DMS153 treated with DMSO at 0.1 percent for 48 hours (cell line): ENCODE results near the gene VIPR2.
A peak's percentile ranks its signal among the peaks of the same experiment; 100 is the strongest.

Source experiments
- DNase-seq: peaks from one replicate; lab custom pipeline; 2025; ENCODE audit not compliant: unreplicated experiment; lab: John Stamatoyannopoulos, UW

The VIPR2 gene

DNA sequence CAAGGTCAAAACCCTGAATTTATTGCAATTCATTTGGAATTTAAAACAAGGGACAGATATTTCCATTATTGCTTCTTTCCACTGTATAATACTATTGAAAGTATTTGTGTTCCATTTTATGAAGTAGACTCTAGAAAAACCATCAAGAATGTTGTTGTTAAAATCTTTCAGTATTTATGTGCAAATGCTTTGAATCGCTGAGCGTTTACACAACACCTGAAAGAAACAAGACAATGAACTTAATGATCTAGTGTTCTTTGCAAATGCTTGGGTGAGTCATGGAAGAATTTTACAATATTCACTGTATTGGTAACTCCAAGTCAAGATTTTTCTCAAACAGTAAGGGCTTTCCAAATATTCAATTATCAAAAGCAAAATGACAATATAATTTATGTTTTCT lies 97.1 kb downstream of the VIPR2 start:
- no peak for DNase-seq

DNA sequence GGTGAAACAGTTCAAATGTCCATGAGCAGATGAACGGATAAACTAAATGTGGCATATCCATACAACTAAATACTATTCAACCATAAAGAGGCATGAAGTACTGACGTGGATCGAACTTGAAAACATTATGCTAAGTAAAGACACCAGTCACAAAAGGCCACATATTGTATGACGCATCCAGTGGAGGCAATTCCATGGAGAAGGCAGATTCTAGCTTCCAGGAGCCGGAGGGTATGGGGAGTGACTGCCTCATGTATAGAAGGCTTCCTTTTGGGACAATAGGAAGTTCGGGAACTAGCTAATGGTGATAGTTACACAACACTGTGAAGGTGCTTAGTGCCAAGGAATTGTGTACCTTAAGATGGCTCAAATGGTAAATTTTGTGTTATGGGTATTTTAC lies 98.4 kb downstream of the VIPR2 start:
- no peak for DNase-seq

DNA sequence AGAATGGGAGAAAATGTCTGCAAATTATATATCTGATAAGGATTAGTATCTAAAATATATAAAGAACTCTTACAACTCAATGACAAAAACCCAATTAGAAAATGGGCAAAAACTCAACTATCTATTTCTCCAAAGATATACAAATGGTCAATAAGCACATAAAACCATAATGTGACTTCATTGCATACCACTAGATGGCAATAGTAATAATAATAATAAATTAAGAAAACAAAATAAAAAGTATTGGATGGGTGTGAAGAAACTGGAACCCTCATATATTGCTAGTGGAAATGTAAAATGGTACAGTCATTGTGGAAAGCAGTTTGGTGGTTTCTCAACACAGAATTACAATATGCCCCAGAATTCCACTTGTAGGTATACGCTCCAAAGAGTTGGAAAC lies 98.8 kb downstream of the VIPR2 start:
- DNase-seq = no peak

DNA sequence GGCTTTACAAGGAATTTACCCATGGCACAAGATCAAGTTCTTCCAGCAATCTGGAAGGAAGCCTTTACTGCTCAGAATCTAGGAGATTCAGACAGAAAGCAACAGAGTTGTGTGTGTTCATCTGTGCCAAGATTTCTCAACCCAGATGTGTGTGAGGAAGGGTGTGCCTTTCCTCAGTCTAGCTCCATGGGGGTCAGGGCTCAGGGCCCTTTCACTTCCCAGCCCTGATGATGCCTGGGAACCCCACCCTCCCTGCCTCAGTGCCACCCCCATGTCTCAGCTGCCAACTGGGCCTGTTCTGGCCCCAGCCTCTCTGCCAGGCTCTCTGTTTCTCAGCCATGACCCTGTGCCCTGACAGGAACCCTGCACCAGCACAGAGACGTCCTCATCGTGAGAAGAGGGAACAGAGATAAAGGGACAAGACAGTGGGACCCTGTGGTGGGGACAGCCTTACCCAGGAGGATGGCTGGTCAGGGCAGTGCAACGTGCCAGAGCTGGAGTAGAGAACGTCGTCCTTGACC lies 102.0 kb downstream of the VIPR2 start:
- no peak for DNase-seq

DNA sequence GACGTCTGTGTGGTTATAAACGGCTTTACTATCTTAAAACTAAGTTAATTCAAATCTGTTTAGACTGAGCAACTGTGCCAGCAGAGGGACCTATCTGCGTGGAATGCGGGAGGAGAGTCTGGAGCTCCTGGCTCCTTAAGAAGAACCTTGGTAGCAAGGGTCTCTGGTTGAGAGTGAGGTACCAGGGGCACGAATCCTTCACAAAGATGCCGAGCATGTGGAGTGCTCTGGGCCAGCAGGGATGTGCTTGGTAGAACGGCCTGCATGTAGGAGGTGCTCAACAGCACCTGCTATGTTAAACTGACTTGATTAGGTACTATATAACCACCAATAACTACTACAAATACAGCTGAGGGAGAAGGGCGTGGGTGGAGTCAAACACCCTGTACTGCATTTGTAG lies 102.6 kb downstream of the VIPR2 start:
- DNase-seq = no peak

DNA sequence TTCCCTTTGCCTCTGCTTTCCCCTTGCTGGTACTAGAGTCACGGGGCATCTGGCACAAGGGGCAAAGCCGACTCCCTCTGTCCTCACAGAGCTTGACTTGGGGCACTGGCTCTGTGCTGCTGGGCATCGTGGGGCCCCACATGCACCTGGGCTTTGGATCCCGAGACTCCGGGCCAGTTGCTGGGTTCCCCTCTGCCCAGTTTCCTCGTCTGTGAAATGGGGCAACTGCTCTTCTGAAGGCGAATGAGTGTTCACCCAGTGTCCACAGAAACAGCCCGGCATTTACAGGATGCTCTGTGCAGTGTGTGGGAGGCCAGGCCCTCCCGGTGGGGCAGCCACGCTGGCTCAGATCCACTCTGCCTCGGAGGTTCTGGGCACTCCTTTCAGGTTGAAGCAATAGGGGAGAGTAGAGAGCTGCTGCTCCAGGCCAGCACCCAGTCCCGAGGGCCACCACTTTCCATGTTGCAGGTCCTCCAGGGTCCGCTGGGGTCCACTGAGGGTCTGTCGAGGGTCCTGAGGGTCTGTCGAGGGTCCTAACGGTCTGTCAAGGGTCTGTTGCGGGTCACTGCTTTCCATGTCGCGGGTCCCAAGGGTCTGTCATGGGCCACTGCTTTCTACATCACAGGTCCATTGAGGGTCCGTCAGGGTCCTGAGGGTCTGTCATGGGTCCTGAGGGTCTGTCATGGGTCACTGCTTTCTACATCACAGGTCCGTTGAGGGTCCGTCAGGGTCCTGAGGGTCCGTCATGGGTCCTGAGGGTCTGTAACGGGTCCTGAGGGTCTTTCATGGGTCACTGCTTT lies 103.6 kb downstream of the VIPR2 start:
- DNase-seq = no peak

DNA sequence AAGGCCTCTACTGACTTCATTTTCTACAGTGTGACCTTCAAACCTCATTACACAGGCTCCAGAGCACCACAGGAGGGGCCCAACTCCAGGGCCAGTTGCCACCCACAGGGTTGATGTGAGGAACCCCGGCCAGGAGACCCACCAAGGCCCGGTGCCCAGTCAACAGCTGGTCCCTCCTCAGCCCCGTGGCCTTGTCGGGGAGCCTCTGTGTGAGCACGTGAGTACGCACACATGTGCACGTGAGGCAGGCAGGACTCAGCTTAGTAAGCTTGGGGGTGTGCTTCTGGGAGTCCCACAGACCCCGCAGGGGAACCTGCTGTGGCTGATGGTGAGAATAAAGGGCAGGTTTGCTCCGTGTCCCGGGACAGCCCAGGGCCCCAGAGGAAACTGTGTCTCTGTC lies 104.5 kb downstream of the VIPR2 start:
- DNase-seq = no peak

DNA sequence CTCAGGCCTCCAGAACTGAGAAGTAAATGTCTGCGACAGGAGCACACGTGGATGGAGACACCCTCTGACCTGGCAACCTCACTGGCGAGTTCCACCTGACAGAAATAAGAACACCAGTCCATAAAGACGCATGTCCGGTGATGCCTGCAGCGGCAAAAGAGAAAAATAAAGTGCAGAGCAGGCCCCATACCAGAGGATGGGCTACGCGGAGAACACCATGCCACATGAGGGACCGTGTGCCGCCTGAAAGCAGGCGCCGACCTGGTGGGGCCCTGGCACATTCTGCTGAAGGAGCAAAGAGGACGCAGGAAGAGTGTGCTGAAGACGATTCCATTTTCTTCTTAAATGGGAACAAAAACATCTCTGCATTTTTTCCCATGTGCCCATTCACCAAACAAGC lies 105.0 kb downstream of the VIPR2 start:
- no peak for DNase-seq

DNA sequence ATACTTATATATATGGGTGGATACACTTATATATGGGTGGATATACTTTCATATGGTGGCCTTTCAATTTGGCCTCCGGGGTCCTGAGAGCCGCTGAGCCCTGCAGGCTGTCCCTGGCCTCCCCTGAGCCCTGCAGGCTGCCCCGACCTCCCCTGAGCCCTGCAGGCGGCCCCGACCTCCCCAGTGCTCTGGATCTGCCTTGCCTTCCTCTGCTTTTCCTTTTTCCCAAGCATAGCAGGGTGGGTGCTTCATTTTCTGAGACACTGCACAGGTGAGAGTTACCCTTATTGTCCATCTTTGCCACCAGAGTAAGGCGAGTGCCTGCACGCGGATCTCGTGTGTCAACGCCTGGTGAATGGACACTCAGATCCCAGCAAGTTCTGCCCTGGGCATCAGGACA lies 106.6 kb downstream of the VIPR2 start:
- no peak for DNase-seq

DNA sequence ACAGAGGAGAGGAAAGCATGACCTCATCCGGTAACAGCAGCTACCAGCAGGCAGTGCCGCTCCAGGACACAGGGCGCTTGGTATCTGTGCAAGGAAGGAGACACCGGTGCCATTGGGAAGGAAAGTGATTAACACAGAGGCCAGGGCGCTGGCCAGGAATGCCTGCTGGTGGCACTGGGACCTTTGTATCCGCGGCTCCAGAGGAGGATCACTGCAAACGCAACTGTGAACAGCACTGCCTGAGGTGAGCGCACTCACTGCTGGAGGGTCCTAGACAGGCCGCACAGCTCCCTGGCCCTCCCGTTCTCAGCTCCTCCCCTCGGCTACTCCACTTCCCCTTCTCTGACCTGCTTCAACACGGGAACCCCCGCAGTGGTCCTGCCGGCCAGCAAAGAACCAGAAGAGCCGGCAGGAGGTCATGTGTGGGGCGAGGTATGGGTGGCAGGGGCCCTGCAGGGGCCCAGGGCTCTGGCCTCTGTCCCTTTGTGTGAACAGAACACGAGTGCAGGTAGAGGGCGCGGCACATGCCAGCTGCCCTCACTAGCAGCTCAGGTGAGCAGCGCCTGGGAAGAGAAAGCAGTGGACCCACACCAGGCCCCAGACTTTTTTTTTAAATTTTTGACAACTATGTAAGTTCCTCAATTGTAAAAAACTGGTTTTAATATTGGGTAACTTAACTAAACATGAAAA lies 107.6 kb downstream of the VIPR2 start:
- DNase-seq = no peak

DNA sequence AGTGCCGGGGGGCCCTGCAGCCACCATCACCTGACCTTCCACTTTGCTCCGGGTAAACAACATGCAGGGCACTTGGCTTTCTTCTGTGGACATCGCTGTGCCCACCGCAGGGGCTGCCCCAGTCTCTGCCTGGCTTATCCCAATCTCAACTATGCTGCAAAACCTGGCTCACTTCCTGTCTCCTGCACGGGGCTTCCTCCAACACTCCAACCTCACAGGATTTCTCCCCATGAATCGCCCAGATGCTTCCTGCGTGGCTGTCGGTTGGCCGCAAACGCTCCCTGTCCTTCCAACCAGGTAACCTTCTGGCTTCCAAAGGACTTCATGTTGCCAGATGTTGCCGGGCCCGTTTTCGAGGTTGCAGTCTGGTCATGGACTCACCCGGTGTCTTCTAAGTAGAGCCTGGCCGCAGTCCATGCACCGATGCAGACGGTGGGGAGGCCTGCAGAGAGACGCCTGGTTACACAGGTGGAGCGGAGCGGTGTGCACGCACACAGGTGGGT lies 109.0 kb downstream of the VIPR2 start:
- DNase-seq = no peak

DNA sequence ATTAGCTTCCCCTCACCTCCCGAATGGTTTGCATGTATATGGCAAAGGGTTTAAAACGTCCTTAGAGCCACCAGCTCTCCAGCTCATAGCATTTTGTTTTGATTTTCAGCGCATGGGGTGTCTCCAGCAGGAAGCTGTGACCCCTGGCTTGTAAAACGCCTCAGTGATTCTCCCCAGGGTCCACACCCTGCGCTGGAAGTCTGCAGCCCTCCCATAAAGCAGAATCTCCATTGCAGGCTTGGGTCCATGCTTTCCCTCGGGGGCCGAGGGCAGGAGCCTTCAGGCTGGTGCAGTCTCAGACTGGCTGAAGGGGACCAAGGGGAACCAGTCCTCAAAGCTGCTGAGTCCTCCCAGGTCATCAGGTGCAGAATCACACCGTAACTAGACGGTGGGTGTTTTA lies 109.7 kb downstream of the VIPR2 start:
- DNase-seq = no peak

DNA sequence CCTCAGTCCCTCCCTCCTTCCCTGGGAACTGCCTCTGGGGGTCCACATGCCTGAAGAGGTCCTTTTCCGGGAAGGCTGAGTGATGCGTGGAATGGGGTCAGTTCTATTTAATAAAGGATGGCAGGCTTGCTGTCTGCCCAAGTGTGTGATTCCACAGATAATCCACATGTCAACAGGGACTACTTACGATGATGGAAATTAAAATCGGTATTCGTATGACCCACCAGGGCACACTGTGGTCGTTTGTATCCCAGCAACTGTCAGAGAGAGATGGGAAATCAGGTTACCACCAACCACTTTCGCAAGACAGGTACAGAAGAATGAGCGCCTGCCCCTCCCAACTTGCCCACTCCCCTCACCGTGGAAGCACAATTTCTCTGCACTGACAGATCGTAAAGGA lies 110.3 kb downstream of the VIPR2 start:
- DNase-seq = no peak

DNA sequence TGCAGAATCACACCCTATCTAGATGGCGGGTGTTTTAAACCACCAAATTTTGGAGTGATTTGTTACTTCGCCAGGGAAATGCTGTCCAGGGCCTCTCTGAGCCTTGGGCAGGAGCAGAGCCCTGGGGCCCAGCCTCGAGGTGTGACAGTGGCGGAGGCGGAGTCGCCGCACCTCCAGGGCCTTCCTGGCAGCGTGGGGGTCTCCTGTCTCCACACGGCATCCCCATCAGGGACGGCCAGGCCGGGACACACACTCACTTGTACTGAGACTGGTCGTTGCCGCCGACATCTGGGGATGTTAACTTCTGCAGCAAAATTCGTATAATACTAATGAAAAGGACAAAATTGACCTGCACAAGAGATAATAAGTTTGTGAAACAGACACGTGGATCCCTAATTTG lies 110.7 kb downstream of the VIPR2 start:
- no peak for DNase-seq

DNA sequence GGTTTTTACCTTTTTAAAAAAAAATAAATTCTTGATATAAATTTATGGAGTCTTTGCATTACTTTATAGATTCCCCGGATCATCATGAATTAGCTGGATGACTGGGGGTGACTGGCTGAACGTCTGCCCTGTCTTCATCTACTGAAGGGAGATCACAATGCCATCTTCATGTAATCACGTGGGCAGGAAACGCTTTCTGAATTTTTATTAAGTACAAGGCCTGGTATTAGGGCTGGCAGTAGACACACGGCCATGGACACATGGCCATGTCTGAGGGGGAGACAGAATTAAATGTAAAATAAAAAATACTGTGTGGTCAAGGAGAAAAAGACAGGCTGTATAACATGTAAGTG lies 111.2 kb downstream of the VIPR2 start:
- DNase-seq = no peak

DNA sequence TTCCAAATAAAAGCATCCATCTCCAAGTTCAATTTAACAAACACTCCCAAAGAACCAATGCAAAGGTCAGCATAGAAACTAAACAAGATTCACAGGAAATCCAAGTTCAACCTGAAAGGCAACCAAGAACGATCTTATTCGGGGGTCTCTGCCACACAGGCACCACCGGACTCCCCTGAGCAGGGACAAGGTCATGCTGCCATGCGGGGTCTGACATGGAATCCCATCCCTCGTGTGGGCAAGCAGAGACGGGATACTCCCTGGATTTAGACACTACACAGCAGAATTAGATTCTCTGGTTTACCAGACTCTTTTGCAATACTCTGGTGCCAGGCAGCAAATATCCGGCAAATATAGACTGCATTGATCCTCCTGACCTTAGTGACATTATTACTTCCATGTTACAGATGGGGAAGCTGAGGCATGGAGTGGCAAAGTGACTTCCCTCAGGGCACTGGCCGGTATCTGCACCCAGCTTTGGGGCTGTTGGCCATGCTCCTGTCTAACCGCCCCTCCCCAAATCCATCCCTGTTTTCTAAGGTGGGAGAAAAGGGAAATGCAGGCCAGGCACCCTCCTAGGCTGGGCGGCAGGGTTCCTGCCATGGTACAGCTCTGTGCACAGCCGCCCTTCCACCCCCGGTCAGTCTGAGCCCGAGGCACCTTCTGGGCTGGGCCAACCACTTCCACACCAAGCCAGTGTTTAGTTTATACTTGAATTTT lies 111.8 kb downstream of the VIPR2 start:
- no peak for DNase-seq

DNA sequence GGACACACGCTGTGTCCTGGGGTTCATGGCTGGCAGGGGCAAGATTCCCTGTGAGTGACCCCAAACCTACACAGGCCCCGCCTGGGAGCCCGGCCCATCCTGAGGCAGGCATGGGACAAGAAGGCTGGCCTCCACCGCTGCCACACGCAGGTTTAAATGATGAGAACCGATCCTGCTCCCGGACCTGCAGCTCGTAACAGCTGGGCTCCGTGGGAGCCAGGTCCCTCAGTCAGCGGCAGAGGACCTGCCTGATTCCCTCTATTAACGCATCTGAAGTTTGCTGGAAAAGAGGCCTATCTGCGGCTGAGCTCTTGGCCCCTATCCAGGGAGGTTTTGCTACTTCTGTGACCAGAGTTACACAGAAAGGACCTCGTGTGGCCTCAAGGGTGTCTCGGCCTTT lies 112.3 kb downstream of the VIPR2 start:
- no peak for DNase-seq

DNA sequence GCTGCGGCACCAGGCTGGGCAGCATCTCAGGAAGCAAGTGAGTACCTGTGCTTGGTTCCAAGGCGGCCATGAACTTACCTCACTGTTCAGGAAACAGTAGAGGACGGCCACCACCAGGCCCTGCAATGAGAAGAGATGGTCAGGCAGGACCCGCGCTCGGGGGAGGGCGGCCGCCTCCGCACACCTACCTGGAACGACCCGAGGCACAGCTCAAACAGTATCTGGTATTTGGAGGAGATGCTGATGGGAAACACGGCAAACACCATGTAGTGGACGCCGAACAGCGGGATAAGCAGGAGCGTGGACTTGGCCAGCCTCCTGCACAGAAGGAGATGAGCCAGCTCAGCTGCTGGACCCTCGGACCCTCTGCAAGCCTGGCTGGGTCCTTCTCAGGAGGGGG lies 112.9 kb downstream of the VIPR2 start:
- DNase-seq = no peak

DNA sequence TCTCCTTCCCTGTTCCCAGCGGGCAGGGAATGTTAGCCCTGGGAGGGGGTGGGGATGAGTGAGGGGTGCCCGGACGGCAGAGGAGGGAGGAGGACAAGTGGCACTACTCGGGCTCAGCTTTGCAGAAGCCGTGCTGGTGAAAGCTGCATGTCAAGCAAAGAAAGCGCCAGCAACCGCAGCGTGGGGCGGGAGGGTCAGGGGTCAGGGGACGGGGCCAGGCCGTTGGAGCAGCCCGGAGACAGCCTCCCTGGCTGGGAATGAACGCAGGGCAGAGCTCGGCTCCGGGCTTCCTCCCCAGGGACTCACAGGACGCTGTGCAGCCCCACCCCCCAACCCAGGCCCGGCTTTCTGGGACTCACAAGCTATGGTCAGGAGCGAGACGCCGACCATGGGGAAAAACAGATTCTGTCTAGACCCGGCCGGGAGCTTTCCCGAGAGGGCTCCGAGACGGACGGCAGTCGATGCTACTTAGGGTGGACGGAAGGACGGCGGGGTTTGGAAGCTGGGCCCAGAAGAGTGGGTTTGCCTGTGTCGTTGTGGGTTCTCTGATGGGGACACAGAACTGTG lies 113.4 kb downstream of the VIPR2 start:
- no peak for DNase-seq

DNA sequence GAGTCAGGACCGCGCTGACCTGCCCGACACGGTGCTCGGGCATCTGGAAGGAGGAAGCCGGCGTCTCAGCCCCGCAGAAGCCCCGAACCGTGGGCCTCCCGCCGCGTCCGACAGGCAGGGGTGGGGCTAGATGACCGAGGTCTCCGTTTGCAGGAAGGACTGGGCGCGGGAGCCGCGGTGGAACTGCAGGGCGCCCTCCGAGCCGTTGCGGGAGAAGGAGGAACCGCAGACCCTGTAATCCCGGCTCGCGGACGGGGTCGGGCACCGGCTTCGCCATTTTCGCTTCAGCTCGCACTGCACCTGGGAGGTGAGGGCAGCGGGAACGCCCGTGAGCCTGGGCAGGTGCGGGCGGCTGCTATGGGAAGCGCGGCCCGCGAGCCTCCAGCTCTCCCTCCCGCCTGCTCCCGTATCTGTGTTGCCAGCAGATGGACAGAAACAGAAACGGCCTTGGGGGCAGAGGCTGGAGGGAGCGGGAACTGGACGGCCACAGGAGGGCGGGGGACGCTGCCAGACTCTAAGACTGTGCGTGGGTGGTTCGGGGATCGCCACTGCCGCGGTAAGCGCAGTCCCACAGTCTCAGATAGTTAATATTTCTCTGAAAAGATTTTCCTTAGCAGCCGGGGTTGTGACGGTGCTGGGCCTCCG lies 114.1 kb downstream of the VIPR2 start:
- peak; percentile 17 for DNase-seq
